Lung (tissue), 12 donors: ENCODE measurements around the gene TPST2. TPM values are rescaled to one million over a fixed set of nuclear protein-coding genes. Genes with fewer than 3 reads are reported as not detected.

Experiments
- ATAC-seq: fragments of 200-7000 bp; cut with Tn5 transposase; one replicate; pipeline ENCODE4 v1.9.1; 2020; ENCODE audit warnings: moderate number of reproducible peaks; ENCODE audit not compliant: insufficient read depth, low FRiP score
- DNase-seq, 3 donors: peaks; one replicate each; pipeline ENCODE4 v3.0.0-alpha.2; 2013 to 2017
- H3K27ac ChIP-seq, 2 donors: one replicate each; pipeline ENCODE4 v1.5.1; 2013; ENCODE audit warnings: mild to moderate bottlenecking in 2 of 2, moderate library complexity in 2 of 2, control low read depth in 1 of 2, inconsistent platforms in 1 of 2, low read depth in 1 of 2, low read length in 1 of 2
- H3K27me3 ChIP-seq, 3 donors: one replicate each; pipeline ENCODE4 v1.5.1; 2013; ENCODE audit warnings: low read length in 2 of 3; ENCODE audit not compliant: control insufficient read depth in 3 of 3, insufficient read depth in 3 of 3
- H3K36me3 ChIP-seq, 4 donors: one replicate each; pipeline ENCODE4 v1.5.1; 2013; ENCODE audit warnings: low read length in 4 of 4, mild to moderate bottlenecking in 1 of 4, moderate library complexity in 1 of 4; ENCODE audit not compliant: control insufficient read depth in 4 of 4, insufficient read depth in 4 of 4
- H3K4me1 ChIP-seq, 5 donors: one replicate each; pipeline ENCODE4 v1.5.1; 2013; ENCODE audit warnings: low read length in 5 of 5, mild to moderate bottlenecking in 2 of 5, moderate library complexity in 1 of 5; ENCODE audit not compliant: control insufficient read depth in 5 of 5, insufficient read depth in 5 of 5
- H3K4me3 ChIP-seq: one replicate; pipeline ENCODE4 v1.5.1; 2013; ENCODE audit warnings: mild to moderate bottlenecking, control low read depth, moderate library complexity
- H3K9ac ChIP-seq, 2 donors: one replicate each; pipeline ENCODE4 v1.5.1; 2013; ENCODE audit warnings: low read length in 2 of 2, control low read depth in 1 of 2; ENCODE audit not compliant: insufficient read depth in 1 of 2
- H3K9me3 ChIP-seq, 4 donors: one replicate each; pipeline ENCODE4 v1.5.1; 2013; ENCODE audit warnings: low read length in 3 of 4, mild to moderate bottlenecking in 1 of 4, moderate library complexity in 1 of 4; ENCODE audit not compliant: control insufficient read depth in 4 of 4, insufficient read depth in 3 of 4
- WGBS, 2 donors: extraction: QIAGEN DNeasy Blood & Tissue Kit; methylation state at CpG; one replicate each; pipeline ENCODE4 v1.1.7; 2013; 5-methylcytosine and 5-hydroxymethylcytosine counted together
- polyA plus RNA-seq, 2 donors: library from polyadenylated mRNA; stranded (reverse); fragments of 200-250 nt; gene quantifications; one replicate each; pipeline ENCODE4 v1.2.1, GENCODE V29; 2013
- total RNA-seq, 2 donors: library from RNA; depleted of rRNA in 1 of 2; stranded (reverse); fragments of >200 nt in 1 of 2; gene quantifications; one replicate each; pipeline ENCODE4 v1.2.1, GENCODE V29; 2014 to 2021
- TF ChIP-seq, protein P1 (sequence below): IDR thresholded peaks from 2 replicates; pipeline ENCODE4 v1.5.1; 2012; ENCODE audit warnings: mild to moderate bottlenecking; ENCODE audit errors: control extremely low read depth, extremely low read depth
- donor health status: control.
- donor health status: control.
- donor health status: Bipolar disorder and iron deficiency.
- donor health status: healthy.
- donor health status: DM: yes; HTN: yes; CAD: no.

TPST2 gene
- total and polyA plus RNA-seq, 4 donors, result 32.6 to 72.3 (median 59.9) TPM

DNA sequence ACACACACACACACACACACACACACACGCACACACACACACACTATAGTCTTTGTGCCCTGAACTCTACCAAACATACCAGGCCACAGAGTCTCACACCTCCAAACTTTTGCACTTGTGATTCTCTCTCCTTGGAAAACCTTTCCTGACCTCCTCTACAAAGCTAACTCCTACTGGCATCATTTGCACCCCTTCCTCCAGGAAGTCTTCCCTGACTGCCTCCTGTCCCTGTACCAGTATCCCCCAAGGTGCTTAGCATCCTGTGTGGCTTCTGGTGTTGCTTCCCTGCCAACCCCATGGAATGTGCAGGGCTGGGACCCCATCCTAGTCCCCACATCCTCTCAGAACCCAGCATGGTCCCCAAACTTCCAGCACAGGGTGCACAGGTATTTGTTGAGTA, 8.9 kb downstream of the TPST2 start:
- no peak overlapping the region for H3K9ac ChIP-seq

DNA sequence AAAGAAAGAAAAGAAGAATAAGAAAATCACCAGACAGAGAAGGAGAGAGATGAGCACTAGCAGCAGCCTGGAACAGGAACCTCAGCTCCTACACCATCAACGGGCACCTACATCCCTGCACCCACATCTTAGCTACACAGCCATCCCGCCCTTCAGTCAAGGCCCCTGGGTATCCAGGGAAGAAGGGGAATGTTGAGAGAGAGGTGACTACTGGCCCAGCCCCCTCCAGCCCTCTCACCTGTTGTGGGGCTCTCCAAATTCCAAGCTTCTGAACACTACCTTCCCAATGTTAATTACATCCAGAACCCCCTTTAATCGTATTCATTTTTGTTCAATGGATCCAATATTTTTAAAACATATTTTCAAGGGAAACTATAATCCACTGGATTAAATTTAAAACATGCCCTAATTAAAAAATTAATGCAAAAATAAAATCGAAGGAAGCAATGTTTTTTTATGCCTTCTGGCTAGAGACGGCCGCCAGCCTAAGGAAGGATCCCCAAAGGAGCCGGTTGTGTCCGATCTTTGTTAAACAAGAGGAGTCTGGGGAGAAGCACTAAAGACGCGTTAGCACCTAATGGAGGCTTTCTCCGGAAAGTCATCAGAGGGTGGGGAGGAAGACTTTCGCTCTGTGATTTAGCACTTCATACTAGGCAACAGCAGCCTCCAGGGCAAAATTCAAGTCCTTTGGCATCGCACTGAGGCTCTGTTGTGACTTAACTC, 9.5 kb downstream of the TPST2 start:
- Histone ChIP-seq H3K27me3 (no peaks in the 10 kb centered on the region), H3K9me3 (no peaks in the 10 kb centered on the region), H3K9ac (no peak overlapping the region), H3K36me3 (peaks cover 0 to 8% (median 0%) of the 10 kb centered on the region in 4 donors), H3K4me1 (peaks cover 0 to 22% (median 0%) of the 10 kb centered on the region in 5 donors), H3K4me3 (no peak overlapping the region), H3K27ac (peak overlapping the region in 1 of 2 donors; percentile 24)
- TF ChIP-seq, protein P1, sequence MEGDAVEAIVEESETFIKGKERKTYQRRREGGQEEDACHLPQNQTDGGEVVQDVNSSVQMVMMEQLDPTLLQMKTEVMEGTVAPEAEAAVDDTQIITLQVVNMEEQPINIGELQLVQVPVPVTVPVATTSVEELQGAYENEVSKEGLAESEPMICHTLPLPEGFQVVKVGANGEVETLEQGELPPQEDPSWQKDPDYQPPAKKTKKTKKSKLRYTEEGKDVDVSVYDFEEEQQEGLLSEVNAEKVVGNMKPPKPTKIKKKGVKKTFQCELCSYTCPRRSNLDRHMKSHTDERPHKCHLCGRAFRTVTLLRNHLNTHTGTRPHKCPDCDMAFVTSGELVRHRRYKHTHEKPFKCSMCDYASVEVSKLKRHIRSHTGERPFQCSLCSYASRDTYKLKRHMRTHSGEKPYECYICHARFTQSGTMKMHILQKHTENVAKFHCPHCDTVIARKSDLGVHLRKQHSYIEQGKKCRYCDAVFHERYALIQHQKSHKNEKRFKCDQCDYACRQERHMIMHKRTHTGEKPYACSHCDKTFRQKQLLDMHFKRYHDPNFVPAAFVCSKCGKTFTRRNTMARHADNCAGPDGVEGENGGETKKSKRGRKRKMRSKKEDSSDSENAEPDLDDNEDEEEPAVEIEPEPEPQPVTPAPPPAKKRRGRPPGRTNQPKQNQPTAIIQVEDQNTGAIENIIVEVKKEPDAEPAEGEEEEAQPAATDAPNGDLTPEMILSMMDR, result no peak
- DNase-seq (no peak), ATAC-seq (no peak)
- WGBS, 2 donors, result 66 to 86% methylated on average over 13 of the region's 13 CpGs

More for the DNA sequence above, 8.9 kb downstream of the TPST2 start:
- Histone ChIP-seq H3K9me3 (no peaks in the 10 kb centered on the region), H3K4me3 (no peak overlapping the region), H3K4me1 (peaks cover 0 to 22% (median 0%) of the 10 kb centered on the region in 5 donors), H3K36me3 (peaks cover 0 to 8% (median 0%) of the 10 kb centered on the region in 4 donors), H3K27me3 (no peaks in the 10 kb centered on the region), H3K27ac (peak overlapping the region in 1 of 2 donors; percentile 24)
- no peak for ATAC-seq
- no peak for DNase-seq
- TF ChIP-seq, protein P1, result no peak
- 50 to 95% methylated on average over 1 of the region's 1 CpG for WGBS, 2 donors

DNA sequence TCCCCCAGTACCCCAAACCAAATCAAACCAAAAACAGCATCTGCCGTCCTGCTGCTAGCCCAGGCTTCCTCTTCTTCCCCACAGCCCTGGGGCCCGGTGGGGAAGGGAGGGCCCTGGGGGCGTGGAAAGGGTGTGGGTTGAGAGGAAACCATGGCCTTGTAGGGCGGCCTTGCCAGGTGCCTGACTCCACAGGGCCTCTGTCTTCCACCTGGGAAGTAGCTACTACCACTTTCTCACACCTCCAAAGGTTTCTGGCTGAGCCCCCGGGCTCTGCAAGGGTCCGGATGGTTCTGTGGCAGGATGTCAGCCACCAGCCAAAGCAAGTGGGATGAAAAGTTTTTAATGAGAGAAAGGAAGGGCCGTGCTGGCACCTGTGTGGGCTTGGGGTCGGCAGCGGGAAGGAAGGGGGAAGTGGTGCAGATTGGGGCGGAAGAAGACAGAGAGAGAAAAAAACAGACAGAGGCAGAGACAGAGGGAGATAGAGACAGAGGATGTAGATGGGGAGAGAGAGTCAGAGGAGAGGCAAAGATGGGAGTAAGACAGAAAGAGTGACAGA, 10.5 kb downstream of the TPST2 start:
- TF ChIP-seq, protein P1, result no peak
- no peak overlapping the region for H3K27ac ChIP-seq
- no peaks in the 10 kb centered on the region for H3K27me3 ChIP-seq
- no peak for DNase-seq
- H3K4me1 ChIP-seq, result peaks cover 0 to 24% (median 0%) of the 10 kb centered on the region in 5 donors
- no peaks in the 10 kb centered on the region for H3K9me3 ChIP-seq
- no peak overlapping the region for H3K4me3 ChIP-seq
- no peak for ATAC-seq
- peaks cover 0 to 8% (median 0%) of the 10 kb centered on the region in 4 donors for H3K36me3 ChIP-seq
- 20 to 42% methylated on average over 10 of the region's 10 CpGs for WGBS, 2 donors
- no peak overlapping the region for H3K9ac ChIP-seq
